Measurements from ENCODE around the gene PHF12. TPM values are rescaled to one million over a fixed set of nuclear protein-coding genes. Genes with fewer than 3 reads are reported as not detected.

Gene PHF12
- total and polyA plus RNA-seq, 2 experiments from 2014 or later: 19.7 to 41.0 TPM

DNA sequence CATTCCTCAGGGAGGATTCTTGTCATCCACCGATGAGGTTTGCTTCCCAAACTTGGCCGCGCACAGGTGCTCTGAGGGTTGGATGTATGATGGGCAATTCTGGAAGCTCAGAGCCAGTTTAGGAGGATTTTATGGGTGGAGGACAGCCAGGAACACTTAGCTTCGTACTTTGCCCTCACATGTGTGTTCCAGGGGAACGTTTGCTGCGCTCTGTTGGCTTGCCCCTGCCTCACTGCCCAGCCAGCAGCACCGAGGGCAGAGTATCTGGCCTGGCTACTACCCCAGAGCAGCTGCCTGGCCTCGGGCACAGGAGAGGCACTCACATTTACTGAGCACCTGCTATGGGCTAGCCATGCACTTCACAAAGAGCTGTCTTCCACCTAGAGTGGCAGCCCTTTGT, 40.5 kb upstream of the PHF12 start (continued):
- TF ChIP-seq, protein P1, sequence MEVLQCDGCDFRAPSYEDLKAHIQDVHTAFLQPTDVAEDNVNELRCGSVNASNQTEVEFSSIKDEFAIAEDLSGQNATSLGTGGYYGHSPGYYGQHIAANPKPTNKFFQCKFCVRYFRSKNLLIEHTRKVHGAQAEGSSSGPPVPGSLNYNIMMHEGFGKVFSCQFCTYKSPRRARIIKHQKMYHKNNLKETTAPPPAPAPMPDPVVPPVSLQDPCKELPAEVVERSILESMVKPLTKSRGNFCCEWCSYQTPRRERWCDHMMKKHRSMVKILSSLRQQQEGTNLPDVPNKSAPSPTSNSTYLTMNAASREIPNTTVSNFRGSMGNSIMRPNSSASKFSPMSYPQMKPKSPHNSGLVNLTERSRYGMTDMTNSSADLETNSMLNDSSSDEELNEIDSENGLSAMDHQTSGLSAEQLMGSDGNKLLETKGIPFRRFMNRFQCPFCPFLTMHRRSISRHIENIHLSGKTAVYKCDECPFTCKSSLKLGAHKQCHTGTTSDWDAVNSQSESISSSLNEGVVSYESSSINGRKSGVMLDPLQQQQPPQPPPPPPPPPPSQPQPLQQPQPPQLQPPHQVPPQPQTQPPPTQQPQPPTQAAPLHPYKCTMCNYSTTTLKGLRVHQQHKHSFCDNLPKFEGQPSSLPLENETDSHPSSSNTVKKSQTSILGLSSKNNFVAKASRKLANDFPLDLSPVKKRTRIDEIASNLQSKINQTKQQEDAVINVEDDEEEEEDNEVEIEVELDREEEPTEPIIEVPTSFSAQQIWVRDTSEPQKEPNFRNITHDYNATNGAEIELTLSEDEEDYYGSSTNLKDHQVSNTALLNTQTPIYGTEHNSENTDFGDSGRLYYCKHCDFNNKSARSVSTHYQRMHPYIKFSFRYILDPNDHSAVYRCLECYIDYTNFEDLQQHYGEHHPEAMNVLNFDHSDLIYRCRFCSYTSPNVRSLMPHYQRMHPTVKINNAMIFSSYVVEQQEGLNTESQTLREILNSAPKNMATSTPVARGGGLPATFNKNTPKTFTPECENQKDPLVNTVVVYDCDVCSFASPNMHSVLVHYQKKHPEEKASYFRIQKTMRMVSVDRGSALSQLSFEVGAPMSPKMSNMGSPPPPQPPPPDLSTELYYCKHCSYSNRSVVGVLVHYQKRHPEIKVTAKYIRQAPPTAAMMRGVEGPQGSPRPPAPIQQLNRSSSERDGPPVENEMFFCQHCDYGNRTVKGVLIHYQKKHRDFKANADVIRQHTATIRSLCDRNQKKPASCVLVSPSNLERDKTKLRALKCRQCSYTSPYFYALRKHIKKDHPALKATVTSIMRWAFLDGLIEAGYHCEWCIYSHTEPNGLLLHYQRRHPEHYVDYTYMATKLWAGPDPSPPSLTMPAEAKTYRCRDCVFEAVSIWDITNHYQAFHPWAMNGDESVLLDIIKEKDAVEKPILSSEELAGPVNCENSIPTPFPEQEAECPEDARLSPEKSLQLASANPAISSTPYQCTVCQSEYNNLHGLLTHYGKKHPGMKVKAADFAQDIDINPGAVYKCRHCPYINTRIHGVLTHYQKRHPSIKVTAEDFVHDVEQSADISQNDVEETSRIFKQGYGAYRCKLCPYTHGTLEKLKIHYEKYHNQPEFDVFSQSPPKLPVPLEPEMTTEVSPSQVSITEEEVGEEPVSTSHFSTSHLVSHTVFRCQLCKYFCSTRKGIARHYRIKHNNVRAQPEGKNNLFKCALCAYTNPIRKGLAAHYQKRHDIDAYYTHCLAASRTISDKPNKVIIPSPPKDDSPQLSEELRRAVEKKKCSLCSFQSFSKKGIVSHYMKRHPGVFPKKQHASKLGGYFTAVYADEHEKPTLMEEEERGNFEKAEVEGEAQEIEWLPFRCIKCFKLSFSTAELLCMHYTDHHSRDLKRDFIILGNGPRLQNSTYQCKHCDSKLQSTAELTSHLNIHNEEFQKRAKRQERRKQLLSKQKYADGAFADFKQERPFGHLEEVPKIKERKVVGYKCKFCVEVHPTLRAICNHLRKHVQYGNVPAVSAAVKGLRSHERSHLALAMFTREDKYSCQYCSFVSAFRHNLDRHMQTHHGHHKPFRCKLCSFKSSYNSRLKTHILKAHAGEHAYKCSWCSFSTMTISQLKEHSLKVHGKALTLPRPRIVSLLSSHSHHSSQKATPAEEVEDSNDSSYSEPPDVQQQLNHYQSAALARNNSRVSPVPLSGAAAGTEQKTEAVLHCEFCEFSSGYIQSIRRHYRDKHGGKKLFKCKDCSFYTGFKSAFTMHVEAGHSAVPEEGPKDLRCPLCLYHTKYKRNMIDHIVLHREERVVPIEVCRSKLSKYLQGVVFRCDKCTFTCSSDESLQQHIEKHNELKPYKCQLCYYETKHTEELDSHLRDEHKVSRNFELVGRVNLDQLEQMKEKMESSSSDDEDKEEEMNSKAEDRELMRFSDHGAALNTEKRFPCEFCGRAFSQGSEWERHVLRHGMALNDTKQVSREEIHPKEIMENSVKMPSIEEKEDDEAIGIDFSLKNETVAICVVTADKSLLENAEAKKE (CRISPR knock-in tag; IDR thresholded peaks at IDR 0.05): no peak
- TF ChIP-seq EZH2 (IDR thresholded peaks at IDR 0.05; ENCODE audit: low read depth, unreplicated experiment) (no peak), POLR2AphosphoS5 (IDR thresholded peaks at IDR 0.05; ENCODE audit: low read depth) (no peak), ZNF331 (CRISPR knock-in tag; IDR thresholded peaks at IDR 0.05; ENCODE audit: low read depth) (no peak), ZNF114 (CRISPR knock-in tag; IDR thresholded peaks at IDR 0.05) (no peak), STAT1 (IDR thresholded peaks at IDR 0.05; ENCODE audit: unreplicated experiment) (no peak)
- TF ChIP-seq, protein P2, sequence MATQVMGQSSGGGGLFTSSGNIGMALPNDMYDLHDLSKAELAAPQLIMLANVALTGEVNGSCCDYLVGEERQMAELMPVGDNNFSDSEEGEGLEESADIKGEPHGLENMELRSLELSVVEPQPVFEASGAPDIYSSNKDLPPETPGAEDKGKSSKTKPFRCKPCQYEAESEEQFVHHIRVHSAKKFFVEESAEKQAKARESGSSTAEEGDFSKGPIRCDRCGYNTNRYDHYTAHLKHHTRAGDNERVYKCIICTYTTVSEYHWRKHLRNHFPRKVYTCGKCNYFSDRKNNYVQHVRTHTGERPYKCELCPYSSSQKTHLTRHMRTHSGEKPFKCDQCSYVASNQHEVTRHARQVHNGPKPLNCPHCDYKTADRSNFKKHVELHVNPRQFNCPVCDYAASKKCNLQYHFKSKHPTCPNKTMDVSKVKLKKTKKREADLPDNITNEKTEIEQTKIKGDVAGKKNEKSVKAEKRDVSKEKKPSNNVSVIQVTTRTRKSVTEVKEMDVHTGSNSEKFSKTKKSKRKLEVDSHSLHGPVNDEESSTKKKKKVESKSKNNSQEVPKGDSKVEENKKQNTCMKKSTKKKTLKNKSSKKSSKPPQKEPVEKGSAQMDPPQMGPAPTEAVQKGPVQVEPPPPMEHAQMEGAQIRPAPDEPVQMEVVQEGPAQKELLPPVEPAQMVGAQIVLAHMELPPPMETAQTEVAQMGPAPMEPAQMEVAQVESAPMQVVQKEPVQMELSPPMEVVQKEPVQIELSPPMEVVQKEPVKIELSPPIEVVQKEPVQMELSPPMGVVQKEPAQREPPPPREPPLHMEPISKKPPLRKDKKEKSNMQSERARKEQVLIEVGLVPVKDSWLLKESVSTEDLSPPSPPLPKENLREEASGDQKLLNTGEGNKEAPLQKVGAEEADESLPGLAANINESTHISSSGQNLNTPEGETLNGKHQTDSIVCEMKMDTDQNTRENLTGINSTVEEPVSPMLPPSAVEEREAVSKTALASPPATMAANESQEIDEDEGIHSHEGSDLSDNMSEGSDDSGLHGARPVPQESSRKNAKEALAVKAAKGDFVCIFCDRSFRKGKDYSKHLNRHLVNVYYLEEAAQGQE (IDR thresholded peaks at IDR 0.05; ENCODE audit: unreplicated experiment): no peak
- TF ChIP-seq, protein P3, sequence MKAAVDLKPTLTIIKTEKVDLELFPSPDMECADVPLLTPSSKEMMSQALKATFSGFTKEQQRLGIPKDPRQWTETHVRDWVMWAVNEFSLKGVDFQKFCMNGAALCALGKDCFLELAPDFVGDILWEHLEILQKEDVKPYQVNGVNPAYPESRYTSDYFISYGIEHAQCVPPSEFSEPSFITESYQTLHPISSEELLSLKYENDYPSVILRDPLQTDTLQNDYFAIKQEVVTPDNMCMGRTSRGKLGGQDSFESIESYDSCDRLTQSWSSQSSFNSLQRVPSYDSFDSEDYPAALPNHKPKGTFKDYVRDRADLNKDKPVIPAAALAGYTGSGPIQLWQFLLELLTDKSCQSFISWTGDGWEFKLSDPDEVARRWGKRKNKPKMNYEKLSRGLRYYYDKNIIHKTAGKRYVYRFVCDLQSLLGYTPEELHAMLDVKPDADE (IDR thresholded peaks at IDR 0.05): no peak

Measured in GM23338 (cell line).